Breast epithelium (tissue), 3 donors: ENCODE measurements around the gene DQX1.

Source experiments
- POLR2A ChIP-seq: fragments of 450-650 bp; IDR thresholded peaks from one replicate; pipeline ENCODE4 v1.6.1; 2016; ENCODE audit warnings: antibody characterized with exemption, mild to moderate bottlenecking, moderate library complexity
- TF ChIP-seq, protein P1 (sequence below), 3 donors: fragments of 450-650 bp; IDR thresholded peaks; one replicate each; pipeline ENCODE4 v1.5.1; 2016 to 2017; ENCODE audit warnings: antibody characterized with exemption in 3 of 3, mild to moderate bottlenecking in 3 of 3, moderate library complexity in 3 of 3

DNA sequence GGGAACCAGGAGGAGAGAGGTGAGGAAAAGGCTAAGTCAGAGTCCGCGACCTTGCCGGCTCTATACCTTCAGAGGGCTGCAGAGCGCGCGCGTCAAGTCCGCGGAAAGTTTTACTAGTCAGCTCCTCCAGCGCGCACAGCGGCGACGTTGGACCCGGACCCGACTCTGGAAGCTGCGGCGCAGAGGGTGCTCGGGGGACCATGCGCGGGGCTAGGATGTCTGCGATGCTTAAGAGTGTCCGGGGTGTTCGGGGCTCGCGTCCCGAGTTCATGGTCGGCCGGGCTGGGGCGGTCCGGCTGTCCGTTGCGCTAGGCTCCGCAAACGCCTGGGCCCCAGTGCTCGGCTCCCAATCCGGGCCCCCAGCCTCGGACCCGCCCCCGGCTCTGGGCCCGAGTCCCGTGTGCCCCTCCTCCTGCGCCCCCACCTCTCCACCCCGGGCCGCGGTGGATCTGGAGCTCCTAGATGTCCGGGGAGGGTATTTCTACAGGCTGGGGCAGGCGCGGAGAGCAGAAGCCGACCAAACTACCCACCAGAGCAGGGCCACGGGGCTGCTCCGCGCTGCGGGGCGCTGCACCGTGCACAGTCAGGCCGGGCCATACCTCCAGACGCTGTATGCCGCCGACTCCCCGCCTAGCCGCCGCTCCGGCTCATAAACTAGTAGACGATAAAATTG, 26.6 kb downstream of the DQX1 start, which contains the start of gene LBX2:
- no peak for TF ChIP-seq POLR2A
- TF ChIP-seq, protein P1, sequence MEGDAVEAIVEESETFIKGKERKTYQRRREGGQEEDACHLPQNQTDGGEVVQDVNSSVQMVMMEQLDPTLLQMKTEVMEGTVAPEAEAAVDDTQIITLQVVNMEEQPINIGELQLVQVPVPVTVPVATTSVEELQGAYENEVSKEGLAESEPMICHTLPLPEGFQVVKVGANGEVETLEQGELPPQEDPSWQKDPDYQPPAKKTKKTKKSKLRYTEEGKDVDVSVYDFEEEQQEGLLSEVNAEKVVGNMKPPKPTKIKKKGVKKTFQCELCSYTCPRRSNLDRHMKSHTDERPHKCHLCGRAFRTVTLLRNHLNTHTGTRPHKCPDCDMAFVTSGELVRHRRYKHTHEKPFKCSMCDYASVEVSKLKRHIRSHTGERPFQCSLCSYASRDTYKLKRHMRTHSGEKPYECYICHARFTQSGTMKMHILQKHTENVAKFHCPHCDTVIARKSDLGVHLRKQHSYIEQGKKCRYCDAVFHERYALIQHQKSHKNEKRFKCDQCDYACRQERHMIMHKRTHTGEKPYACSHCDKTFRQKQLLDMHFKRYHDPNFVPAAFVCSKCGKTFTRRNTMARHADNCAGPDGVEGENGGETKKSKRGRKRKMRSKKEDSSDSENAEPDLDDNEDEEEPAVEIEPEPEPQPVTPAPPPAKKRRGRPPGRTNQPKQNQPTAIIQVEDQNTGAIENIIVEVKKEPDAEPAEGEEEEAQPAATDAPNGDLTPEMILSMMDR (IDR thresholded peaks at IDR 0.05): no peak
